Mesenteric fat pad (tissue), 1 donor: ENCODE results near the gene PDE4D. TPM values are rescaled to one million over a fixed set of nuclear protein-coding genes. Genes with fewer than 3 reads are reported as not detected.

Experiments used
- DNase-seq: peaks from one replicate; pipeline ENCODE4 v3.0.0-alpha.2; 2020; ENCODE audit warnings: low spot score
- total RNA-seq: library from RNA; stranded (reverse); fragmentation: NEBNext Ultra II Directional; extraction: Animal tissue kit (Norgen Biotek cat#: 25700); gene quantifications from one replicate; pipeline ENCODE4 v1.2.1, GENCODE V29; 2021
- donor health status: DM: yes; HTN: yes; CAD: no.

PDE4D gene
- total RNA-seq, 1 donor from 2014 or later, result 28.8 TPM

DNA sequence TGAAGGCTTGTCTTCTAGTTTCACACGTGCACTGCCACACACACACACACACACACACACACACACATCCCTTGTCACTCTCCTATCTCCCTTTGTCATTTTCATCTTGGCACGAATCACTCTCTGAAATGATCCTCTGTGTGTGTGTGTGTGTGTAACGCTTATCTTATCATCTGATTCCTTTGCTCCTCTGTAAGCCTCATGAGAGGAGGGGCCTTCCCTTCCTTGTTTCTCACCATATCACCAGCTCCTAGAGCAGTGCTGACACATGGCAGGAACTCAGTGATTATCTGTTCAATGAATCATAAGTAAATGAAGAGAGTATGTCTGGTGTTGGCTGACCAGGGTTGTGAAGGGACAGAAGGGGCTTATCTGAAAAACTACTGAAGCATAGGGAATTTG, 53.3 kb downstream of the PDE4D start:
- DNase-seq, result no peak

- DNase-seq, result no peak
These were observed 54.5 kb downstream of the PDE4D start for GRCh38 chr5:59838989-59839388.

DNA sequence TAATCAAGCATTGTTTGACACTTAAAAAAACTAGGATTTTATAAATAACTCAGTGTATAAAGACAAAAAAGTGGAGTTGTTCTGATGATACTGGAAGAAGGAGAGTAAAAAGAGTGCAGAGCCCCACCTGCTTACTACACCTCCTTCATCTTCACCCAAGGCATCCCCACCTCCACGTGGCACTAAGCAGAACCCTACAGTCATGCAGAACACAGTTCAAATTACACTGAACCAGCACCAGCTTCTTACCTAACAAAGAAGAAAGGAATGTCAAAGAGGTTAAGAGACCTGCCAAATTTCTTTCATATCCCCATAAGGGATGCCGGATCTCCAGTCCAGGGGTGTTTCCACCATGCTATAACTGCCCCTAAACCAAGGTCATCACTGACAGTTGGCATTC, 55.5 kb downstream of the PDE4D start:
- no peak for DNase-seq

DNA sequence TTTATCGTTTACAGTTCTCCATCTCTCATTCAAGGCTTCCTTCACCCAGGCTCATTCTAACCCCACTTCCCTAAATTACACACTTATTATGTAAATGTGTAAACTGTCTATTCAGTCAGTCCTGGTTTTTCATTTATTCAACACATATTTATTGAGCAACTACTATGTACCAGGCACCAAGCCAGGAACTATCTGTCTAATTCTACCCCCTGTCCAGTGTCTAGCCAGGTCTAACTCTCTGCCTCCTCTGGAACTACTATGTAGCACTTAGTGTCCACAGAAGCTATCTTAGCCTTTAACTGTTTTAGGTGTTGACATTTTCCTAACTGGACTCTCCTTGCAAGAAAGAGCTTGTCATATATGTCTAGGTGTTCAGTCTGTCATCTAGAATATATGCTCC, 56.5 kb downstream of the PDE4D start:
- no peak for DNase-seq

DNA sequence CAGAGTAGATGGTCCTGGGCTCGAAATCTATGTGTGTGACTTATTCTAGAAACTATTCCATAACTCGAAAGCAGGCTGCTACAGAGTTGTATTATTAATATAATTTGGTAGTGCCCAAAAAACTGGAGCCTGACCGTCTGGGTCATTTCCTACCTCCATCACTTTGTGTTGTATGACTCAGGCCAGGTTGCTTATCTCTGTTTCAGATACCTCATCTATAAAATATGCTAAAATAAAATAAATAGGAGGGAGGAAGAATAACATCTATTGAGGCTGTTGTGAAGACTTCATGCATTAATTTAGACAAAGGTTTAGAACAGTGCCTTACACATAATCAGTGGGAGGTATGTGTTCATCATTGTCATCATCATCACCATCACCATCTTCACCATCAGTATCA, 57.7 kb downstream of the PDE4D start:
- no peak for DNase-seq

DNA sequence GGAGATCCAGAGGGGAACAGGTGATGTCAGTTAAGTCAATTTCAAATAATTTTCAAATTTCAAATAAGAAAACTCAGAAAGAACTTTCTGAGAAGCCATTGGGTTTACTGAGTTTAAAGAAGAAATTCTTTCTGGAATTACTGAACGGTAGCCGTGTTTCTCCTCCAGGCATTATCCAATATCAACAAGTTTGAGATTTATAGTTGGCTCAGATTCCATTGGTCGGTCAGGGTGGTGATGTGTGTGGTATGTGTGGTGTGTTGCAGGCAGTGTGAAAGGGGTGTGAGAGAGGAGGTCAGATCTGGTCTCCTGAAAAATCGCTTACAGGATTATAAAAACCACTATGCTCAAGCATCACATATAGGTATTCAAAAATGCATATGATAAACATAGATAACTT, 60.1 kb downstream of the PDE4D start:
- DNase-seq, result no peak

- no peak for DNase-seq
These were observed 60.8 kb downstream of the PDE4D start for GRCh38 chr5:59832577-59833301.

- no peak for DNase-seq
These were observed 62.1 kb downstream of the PDE4D start for GRCh38 chr5:59831326-59832010.

DNA sequence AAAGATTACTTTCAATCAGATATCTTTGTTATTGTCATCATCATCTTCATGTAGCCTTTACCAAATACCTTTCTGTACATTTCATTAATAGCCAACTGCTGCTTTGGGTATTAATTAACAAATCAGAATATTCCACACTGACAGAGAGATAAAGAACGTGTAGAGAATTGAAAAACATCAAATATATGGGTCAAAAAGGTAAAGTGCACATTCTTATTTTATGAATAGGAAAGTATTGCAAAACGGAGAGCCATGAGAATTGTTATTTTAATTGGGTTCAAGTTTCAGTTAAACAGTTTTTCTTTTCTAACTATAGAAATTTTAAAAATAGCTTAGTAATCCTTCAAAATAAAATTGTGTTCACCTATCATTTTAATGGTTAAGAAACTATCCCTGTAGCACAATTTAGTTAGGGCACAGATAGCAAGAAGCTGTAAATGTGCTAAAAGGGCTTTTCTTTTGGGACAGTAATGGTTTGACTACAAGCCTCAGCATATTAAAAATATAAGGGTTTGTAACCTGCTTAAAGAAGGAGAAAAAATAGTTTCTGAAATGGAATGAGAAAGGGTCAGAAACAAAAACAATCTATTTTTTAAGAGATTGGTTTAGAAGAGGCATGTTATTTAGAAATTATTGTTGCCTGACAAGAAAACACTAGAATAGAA, 62.9 kb downstream of the PDE4D start:
- no peak for DNase-seq

GRCh38 chr5:59829922-59830321, 63.6 kb downstream of the PDE4D start:
- DNase-seq, result no peak

DNA sequence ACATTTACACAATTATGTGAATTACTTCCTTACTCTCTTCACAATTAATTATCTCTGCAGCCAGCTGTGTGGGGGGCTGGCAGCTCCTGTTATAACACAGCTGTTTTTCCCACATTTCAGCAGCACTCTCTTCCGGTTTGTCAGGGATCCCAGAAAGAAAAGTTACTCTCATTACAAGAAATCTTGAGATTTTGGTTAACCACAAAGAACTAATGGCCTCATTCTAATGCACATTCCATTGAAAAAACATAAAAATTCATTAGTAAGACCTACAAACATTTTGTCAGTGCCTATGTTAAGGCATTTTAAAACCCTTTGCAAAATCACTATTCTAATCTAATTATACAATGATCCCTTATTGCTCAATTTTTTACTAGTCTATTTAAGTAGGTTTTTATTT, 64.1 kb downstream of the PDE4D start:
- no peak for DNase-seq

GRCh38 chr5:59828623-59829022, 64.9 kb downstream of the PDE4D start:
- DNase-seq, result no peak

GRCh38 chr5:59826996-59827395, 66.5 kb downstream of the PDE4D start:
- DNase-seq, result no peak

GRCh38 chr5:59823420-59823819, 70.1 kb downstream of the PDE4D start:
- DNase-seq, result no peak

GRCh38 chr5:59819806-59820205, 73.7 kb downstream of the PDE4D start:
- DNase-seq, result no peak

DNA sequence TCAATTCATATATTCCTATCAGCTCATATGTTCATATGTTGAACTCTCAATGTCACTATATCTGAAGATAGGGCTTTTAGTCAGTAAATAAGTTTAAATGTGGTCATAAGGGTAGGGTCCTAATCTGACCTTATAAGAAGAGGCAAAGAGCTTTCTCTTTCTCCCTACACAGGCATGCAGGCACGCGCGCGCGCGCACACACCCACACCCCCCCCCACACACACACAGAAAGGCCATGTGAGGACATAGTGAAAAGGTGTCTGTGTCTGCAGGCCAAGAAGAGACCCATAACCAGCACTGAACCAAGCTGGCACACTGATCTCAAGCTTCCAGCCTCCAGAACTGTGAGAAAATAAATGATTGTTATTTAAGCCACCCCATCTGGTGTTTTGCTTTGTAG, 76.0 kb downstream of the PDE4D start:
- no peak for DNase-seq

- no peak for DNase-seq
These were observed 76.7 kb downstream of the PDE4D start for GRCh38 chr5:59816654-59817300.

- DNase-seq, result no peak
These were observed 79.0 kb downstream of the PDE4D start for GRCh38 chr5:59814537-59814872.

GRCh38 chr5:59813761-59814536, 79.6 kb downstream of the PDE4D start:
- no peak for DNase-seq

- DNase-seq, result no peak
These were observed 83.5 kb downstream of the PDE4D start for GRCh38 chr5:59810041-59810440.

DNA sequence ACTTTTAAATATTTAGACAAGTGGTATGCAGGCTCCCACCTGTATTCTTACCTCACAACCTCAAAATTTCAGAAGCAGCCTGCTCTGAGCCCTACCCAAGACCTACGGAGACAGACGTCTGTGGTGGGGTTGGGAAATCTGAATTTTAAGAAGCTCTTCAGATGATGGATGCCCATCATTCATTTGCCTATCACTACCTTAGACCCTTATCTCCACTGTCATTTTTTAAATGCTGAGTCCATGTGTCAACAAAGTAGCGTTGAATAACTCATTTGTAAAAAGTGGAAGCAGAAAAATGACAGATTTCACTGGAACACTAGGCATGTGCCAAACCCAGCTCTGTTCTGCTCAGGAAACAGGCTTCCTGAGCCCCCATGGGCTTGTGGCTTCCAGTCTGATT, 85.7 kb downstream of the PDE4D start:
- no peak for DNase-seq
